ENCODE measurements around the gene SPATA13. TPM values are rescaled to one million over a fixed set of nuclear protein-coding genes. Genes with fewer than 3 reads are reported as not detected.

Gene SPATA13
- polyA plus RNA-seq, 3 donors from 2014 or later: 19.0 to 112 (median 65.6) TPM

DNA sequence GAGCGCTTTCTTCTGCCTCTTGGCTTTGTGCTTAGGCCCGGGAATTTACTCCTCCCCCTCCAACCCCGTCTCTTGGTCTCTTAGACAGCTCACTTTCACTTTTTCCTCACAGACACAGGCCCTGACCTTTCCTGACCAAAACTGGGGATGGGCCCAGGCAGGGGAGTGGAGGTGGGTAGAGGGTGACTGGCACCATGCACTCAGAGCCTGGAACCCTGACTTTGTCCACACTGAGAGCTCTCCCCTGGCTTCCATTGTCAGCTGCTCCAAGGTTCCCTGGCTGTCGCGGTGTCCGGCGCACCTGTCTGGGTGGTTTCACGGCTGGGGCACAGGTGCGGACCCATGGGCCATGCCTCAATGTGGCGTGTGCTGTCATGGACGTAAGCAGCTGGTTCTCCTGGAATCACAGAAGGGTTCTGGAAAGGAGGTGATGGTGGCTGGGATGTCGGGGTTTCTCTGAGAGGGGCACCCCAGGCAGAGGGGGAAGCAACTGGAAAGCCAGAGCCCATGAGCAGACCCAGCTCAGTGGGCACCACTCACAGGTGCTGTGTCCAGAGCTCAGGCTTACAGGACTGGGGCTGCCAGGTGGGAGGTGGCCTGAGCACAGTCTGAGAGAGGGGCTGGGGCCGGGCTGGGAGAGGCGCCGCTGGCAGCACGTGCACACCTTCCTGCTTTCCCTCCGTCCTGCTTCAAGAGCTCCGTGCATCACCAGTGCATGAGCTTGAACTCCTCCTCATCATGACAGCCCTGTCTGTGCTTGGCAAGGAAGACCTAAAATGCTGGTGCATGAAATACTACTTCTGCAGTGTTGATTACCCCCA is 120.9 kb downstream of the SPATA13 start:
- Mint-ChIP-seq H3K4me1 (peaks cover 67 to 78% of the 10 kb centered on the region in 2 donors), H3K4me3 (no peak overlapping the region), H3K27ac (peak overlapping the region; percentile 55 to 97 (median 84))

DNA sequence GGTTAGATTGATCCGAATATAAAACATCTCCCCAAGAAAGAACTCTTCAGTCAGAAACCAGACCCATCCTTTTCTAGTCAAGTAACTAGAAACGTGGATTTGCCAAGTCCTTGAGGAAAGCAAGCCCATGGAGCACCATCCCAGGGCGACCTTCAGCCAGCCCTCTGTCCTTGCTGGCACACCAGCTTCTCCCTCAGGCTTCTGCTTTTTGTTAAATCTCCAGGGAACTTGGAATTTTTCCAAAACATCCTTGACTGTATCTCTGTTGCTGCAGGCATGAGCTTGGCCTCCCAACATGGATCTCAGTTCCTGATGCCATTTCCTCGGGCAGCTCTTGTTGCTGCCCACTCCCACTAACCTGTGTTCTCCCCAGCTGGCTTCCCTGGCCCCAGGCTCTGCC is 121.7 kb downstream of the SPATA13 start:
- H3K4me3 Mint-ChIP-seq: peak overlapping the region in 1 of 5 donors; percentile 42
- H3K36me3 Mint-ChIP-seq: peaks cover 4 to 34% (median 9%) of the 10 kb centered on the region in 3 donors
- peak overlapping the region; percentile 70 to 88 (median 77) for H3K27ac Mint-ChIP-seq
- peaks cover 58 to 69% of the 10 kb centered on the region in 2 donors for H3K4me1 Mint-ChIP-seq
- no peak for DNase-seq
- H3K27me3 Mint-ChIP-seq (ENCODE audit: low read depth in 3 of 3): peaks cover 0 to 2% (median 0%) of the 10 kb centered on the region in 3 donors
- no peaks in the 10 kb centered on the region for H3K9me3 Mint-ChIP-seq

More for the DNA sequence above, 120.9 kb downstream of the SPATA13 start:
- Mint-ChIP-seq H3K27me3 (ENCODE audit: low read depth in 3 of 3) (peaks cover 0 to 3% (median 0%) of the 10 kb centered on the region in 3 donors), H3K36me3 (peaks cover 4 to 30% (median 8%) of the 10 kb centered on the region in 3 donors), H3K9me3 (no peaks in the 10 kb centered on the region)
- no peak for DNase-seq

DNA sequence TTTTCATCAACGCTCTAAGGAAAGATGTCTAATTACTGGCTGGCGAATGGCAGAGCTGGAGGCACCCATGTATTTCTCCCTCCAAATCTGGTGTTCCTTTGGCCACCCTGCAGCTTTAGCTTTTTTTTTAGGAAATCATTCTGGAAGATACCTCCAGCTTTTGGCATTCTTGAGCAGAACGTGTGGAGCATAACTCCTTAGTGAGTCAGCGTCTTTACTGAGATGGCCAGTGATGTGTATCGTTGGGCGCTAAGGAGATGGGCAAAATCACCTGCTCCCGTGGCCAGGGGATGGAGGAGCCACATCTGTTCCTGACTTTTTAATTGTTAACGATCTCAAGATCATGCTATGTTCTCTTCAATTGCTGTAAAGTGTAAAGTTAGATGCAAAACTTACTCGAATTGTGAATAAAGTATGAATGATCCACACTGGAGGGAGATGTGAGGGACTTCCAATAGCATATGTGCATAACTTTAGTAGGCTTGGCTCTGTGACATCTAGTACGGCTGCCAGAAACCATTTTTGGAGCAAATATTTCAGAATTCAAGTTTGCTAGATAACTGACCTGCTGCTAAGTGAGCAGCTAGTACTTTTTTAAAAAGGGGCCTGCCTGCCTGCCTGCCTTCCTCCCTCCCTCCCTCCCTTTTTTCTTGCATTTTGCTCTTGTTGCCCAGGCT is 124.5 kb downstream of the SPATA13 start:
- peaks cover 7 to 55% (median 29%) of the 10 kb centered on the region in 3 donors for H3K36me3 Mint-ChIP-seq
- H3K27me3 Mint-ChIP-seq (ENCODE audit: low read depth in 3 of 3): no peaks in the 10 kb centered on the region
- H3K4me3 Mint-ChIP-seq: no peak overlapping the region
- no peak for DNase-seq
- H3K4me1 Mint-ChIP-seq: peaks cover 35 to 48% of the 10 kb centered on the region in 2 donors
- no peaks in the 10 kb centered on the region for H3K9me3 Mint-ChIP-seq
- H3K27ac Mint-ChIP-seq: peak overlapping the region in 3 of 6 donors; percentile 14 to 53 (median 39)

DNA sequence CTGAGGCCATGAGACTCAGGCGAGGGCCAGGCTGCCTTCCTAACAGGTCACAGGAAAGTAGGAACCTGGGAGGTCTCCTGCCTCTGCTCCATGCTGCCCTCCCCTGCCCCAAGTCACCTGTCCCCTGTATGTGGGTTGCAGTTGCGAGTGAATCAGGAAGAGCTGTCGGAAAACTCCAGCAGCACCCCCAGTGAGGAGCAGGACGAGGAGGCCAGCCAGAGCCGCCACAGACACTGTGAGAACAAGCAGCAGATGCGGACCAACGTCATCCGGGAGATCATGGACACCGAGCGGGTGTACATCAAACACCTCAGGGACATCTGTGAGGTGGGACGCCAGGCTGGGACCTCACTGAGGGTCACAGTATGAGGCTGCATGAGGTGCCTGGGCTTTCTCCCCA is 126.1 kb downstream of the SPATA13 start:
- no peak for DNase-seq
- Mint-ChIP-seq H3K4me3 (no peak overlapping the region), H3K27me3 (ENCODE audit: low read depth in 3 of 3) (no peaks in the 10 kb centered on the region), H3K4me1 (peaks cover 22 to 32% of the 10 kb centered on the region in 2 donors), H3K9me3 (no peaks in the 10 kb centered on the region), H3K36me3 (peaks cover 10 to 64% (median 33%) of the 10 kb centered on the region in 3 donors), H3K27ac (peak overlapping the region in 1 of 6 donors; percentile 46)

DNA sequence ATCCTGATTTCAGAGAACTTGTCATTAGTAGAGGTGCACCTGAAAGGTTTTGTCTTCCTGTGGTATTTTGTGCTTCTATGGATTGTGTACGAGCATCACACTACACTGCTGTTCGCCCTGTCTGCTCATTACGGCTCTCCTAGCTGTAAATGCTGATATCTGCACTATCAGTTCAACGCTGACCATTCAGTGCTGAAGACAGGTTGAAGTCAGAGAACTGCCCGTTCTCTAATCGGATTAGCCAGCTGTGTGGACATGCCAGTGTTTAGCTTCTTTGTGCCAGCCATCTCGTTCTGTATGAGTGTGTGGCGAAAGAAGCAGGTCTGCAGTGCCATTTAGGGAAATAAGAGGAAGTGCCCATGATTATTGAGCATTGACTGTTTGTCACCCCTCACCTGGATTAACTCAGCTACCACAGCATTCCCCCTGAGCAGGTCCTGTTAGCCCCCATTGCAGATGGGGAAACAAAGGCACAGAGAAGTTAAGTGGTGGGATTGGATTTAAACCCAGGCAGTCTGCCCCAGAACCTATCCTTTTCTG is 127.3 kb downstream of the SPATA13 start:
- Mint-ChIP-seq H3K4me1 (peaks cover 12 to 20% of the 10 kb centered on the region in 2 donors), H3K36me3 (peaks cover 18 to 66% (median 39%) of the 10 kb centered on the region in 3 donors), H3K9me3 (no peaks in the 10 kb centered on the region), H3K4me3 (no peak overlapping the region), H3K27ac (peak overlapping the region in 5 of 6 donors; percentile 33 to 77 (median 51)), H3K27me3 (ENCODE audit: low read depth in 3 of 3) (no peaks in the 10 kb centered on the region)
- no peak for DNase-seq

DNA sequence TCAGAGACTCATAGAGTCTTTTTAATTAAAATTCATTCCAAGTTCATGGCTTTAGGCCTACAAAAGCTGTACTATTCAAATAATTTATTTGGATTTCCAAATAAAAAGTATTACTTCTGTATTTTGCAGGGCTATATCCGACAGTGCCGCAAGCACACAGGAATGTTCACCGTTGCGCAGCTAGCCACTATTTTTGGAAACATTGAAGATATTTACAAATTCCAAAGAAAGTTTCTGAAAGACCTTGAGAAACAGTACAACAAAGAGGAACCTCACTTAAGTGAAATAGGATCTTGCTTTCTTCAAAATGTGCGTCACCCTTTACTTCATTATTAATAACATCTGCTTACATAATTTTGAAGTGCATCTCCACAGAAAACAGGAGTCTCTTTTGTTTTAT is 128.3 kb downstream of the SPATA13 start:
- Mint-ChIP-seq H3K27ac (peak overlapping the region in 1 of 6 donors; percentile 51), H3K36me3 (peaks cover 21 to 68% (median 44%) of the 10 kb centered on the region in 3 donors), H3K4me3 (no peak overlapping the region), H3K27me3 (ENCODE audit: low read depth in 3 of 3) (no peaks in the 10 kb centered on the region), H3K9me3 (no peaks in the 10 kb centered on the region), H3K4me1 (peaks cover 5 to 9% of the 10 kb centered on the region in 2 donors)
- no peak for DNase-seq

DNA sequence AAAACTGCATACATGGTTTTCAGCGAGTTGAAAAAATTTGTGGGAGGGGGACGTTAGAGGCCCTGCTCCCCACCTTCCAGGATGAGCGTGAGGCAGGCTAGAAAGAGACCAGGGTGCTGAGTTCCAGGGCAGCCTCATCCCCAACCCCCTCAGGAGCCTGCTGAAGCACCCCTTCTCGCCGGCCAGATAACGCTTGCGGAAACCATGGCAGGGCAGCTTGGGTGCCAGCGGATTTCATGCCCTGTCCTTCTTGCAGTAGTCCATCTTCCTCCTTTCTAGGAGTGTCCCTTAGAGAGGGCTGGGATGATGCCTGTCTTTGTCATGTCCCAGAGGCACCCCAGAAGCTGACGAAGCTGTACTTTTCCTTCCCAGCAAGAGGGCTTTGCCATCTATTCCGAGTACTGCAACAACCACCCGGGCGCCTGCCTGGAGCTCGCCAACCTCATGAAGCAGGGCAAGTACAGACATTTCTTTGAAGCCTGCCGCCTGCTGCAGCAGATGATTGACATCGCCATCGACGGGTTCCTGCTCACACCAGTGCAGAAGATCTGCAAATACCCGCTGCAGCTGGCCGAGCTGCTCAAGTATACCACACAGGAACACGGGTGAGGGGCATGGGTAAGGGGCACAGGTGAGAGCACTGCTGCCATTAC is 129.9 kb downstream of the SPATA13 start:
- no peaks in the 10 kb centered on the region for H3K9me3 Mint-ChIP-seq
- peak overlapping the region in 1 of 6 donors; percentile 18 for H3K27ac Mint-ChIP-seq
- H3K4me1 Mint-ChIP-seq: peaks cover 2 to 6% of the 10 kb centered on the region in 2 donors
- H3K36me3 Mint-ChIP-seq: peaks cover 25 to 67% (median 56%) of the 10 kb centered on the region in 3 donors
- no peak for DNase-seq
- no peak overlapping the region for H3K4me3 Mint-ChIP-seq
- H3K27me3 Mint-ChIP-seq (ENCODE audit: low read depth in 3 of 3): no peaks in the 10 kb centered on the region

DNA sequence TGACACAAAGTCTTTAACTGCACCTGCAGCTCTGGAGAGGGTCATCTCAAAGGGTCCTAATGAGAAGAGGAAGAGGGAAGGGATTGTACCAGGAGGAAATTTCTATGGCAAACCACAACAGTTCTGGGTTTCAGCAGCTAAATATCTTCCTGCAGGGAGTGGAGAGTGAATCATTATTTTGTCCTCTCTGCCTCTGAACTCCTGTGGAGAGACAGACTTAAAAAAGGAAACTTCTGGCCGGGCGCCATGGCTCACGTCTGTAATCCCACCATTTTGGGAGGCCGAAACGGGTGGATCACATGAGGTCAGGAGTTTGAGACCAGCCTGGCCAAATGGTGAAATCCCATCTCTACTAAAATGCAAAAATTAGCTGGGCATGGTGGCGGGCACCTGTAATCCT is 132.0 kb downstream of the SPATA13 start:
- Mint-ChIP-seq H3K27me3 (ENCODE audit: low read depth in 3 of 3) (no peaks in the 10 kb centered on the region), H3K4me1 (peaks cover 4 to 12% of the 10 kb centered on the region in 2 donors), H3K27ac (peak overlapping the region in 3 of 6 donors; percentile 1 to 60 (median 35)), H3K36me3 (peaks cover 35 to 74% (median 66%) of the 10 kb centered on the region in 3 donors), H3K9me3 (no peaks in the 10 kb centered on the region), H3K4me3 (no peak overlapping the region)
- no peak for DNase-seq

DNA sequence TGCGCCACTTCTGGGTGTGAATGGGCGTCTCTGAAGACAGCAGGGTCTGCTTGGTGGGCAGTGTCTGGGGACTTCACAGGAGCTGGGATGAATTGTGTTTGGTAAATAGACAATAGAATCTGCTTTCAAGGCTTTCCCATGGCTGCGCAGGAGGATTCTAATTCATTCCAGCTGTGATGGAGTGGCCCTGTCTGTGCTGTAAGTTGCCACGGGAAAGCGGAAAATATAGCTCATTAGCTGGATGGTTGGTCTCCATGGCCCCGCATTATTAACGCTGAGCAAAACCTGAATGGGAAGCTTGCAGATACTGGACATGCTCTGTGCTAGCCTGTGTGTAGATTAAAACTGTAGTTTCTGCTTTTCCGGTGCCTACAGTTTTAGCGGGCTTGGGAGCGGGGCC is 133.2 kb downstream of the SPATA13 start:
- peak overlapping the region in 1 of 6 donors; percentile 42 for H3K27ac Mint-ChIP-seq
- no peaks in the 10 kb centered on the region for H3K27me3 Mint-ChIP-seq (ENCODE audit: low read depth in 3 of 3)
- H3K4me3 Mint-ChIP-seq: no peak overlapping the region
- H3K9me3 Mint-ChIP-seq: no peaks in the 10 kb centered on the region
- H3K4me1 Mint-ChIP-seq: peaks cover 6 to 7% of the 10 kb centered on the region in 2 donors
- H3K36me3 Mint-ChIP-seq: peaks cover 38 to 77% (median 58%) of the 10 kb centered on the region in 3 donors
- no peak for DNase-seq

DNA sequence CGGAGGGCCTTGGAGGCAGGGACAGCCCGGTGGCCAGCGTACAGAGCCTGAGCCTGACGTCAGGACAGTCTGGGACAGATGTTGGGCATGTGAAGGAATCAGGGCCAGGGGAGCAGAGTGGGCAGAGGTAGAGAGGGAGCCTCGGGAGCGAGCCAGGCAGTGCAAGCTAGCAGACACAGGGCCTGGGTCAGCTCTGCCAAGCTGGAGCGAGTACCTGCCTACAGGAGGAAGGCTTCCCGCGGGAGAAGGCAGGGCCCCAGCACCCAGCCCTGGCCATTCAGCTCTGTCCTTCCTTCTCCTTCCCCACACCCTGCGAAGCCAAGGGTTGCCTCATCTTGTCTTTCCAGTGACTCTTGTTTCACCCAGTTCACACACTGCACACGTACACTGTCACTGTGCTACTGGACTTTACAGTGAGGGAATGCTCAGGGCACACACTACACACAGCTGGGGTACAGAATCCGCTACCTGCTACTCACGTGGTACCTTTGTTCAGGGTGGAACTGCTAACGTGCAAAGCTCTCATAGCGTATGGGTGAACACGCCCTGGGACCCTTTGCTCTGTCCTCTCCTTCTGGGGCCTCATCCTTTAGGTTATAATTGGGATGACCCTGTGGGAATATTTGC is 139.1 kb downstream of the SPATA13 start:
- no peak overlapping the region for H3K4me3 Mint-ChIP-seq
- H3K27me3 Mint-ChIP-seq (ENCODE audit: low read depth in 3 of 3): no peaks in the 10 kb centered on the region
- no peaks in the 10 kb centered on the region for H3K9me3 Mint-ChIP-seq
- peaks cover 24 to 87% (median 55%) of the 10 kb centered on the region in 3 donors for H3K36me3 Mint-ChIP-seq
- H3K4me1 Mint-ChIP-seq: peaks cover 21 to 27% of the 10 kb centered on the region in 2 donors
- DNase-seq: no peak
- peak overlapping the region in 4 of 6 donors; percentile 70 to 85 (median 72) for H3K27ac Mint-ChIP-seq

DNA sequence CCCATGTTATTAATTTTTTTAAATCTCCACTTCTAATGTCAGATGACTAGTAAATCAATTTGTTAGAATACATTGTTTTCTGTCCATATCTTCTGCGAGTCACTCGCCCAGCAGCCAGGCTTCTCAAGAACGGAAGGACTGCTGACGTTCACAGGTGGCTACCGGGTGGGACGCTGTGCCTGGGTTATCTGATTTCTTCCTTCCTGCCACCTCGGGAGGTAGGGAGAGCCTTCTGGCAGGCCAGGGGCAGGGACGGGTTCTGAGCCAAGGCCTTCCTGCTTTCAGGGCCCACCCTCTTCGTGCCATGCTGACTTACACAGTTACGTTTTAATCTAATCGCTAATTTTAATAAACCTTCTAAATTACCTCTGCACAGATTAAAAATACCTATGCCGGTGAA is 140.9 kb downstream of the SPATA13 start:
- no peaks in the 10 kb centered on the region for H3K27me3 Mint-ChIP-seq (ENCODE audit: low read depth in 3 of 3)
- H3K36me3 Mint-ChIP-seq: peaks cover 26 to 89% (median 52%) of the 10 kb centered on the region in 3 donors

DNA sequence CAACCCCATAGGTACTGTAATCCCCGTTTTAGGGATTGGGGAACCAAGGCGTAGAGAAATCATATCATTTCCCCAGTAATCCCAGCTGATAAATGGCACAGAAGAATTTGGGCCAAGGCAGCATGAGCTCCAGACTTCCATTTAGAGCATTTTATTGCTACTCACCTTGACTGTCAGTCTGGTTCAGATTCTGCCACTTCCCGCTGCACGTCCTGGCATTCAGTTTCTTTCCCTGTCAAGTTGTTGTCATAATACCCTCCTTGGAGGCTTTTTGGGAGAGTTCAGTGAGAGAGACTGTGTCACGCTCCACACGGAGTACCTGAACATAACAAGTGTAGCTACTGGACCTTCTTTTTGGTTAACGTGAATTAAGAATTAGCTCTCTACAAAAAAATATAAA is 141.4 kb downstream of the SPATA13 start:
- Mint-ChIP-seq H3K4me1 (peaks cover 21 to 28% of the 10 kb centered on the region in 2 donors), H3K4me3 (no peak overlapping the region), H3K27ac (peak overlapping the region in 1 of 6 donors; percentile 35), H3K9me3 (no peaks in the 10 kb centered on the region), H3K27me3 (ENCODE audit: low read depth in 3 of 3) (no peaks in the 10 kb centered on the region), H3K36me3 (peaks cover 26 to 85% (median 49%) of the 10 kb centered on the region in 3 donors)
- DNase-seq: no peak

More for the DNA sequence above, 140.9 kb downstream of the SPATA13 start:
- no peak for DNase-seq
- H3K4me1 Mint-ChIP-seq: peaks cover 21 to 28% of the 10 kb centered on the region in 2 donors
- H3K27ac Mint-ChIP-seq: peak overlapping the region in 3 of 6 donors; percentile 31 to 64 (median 35)
- no peaks in the 10 kb centered on the region for H3K9me3 Mint-ChIP-seq
- H3K4me3 Mint-ChIP-seq: no peak overlapping the region

DNA sequence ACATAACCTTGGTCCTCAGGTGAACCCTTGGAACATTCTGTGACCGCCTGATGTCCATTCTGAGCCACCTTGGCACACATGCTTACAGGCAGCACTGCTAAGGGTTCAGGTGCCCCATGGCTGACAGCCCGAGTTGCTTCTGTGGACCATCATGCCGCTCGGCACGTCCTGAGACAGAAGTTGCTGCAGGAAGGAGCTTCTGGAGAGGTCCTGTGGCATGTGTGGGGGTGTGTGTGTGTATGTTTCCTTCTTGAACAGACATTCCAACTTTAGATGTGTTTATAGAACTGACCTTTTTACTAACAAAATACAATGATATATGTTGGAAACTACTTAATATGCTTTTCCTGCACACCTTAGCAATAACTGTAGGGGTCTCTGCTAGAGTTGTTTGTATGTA is 144.1 kb downstream of the SPATA13 start:
- H3K36me3 Mint-ChIP-seq: peaks cover 15 to 62% (median 41%) of the 10 kb centered on the region in 3 donors
- no peak overlapping the region for H3K4me3 Mint-ChIP-seq
- no peaks in the 10 kb centered on the region for H3K27me3 Mint-ChIP-seq (ENCODE audit: low read depth in 3 of 3)
- H3K27ac Mint-ChIP-seq: peak overlapping the region in 2 of 6 donors; percentile 13 to 59
- peaks cover 14 to 23% of the 10 kb centered on the region in 2 donors for H3K4me1 Mint-ChIP-seq
- H3K9me3 Mint-ChIP-seq: no peaks in the 10 kb centered on the region
- DNase-seq: no peak
